GM21390 (cell line): Measurements from ENCODE around the gene AKR1C8.
"Not testable (repeated sequence)": the region's sequence is repeated elsewhere in the genome, so short reads cannot be mapped to it uniquely, and the experiment has no call there.

Experiments
- ATAC-seq: cut with Tn5 transposase; IDR thresholded peaks from one replicate; pipeline ENCODE4 v1.9.1; 2021; ENCODE audit not compliant: unreplicated experiment

AKR1C8 gene

GRCh38 chr10:5168897-5169420 is 16.0 kb downstream of the AKR1C8 start:
- no peak for ATAC-seq

GRCh38 chr10:5165738-5166137 is 19.2 kb downstream of the AKR1C8 start:
- ATAC-seq: no peak

- no peak for ATAC-seq
Observed at GRCh38 chr10:5163487-5163886, 21.5 kb downstream of the AKR1C8 start.

GRCh38 chr10:5159126-5159525 is 25.8 kb downstream of the AKR1C8 start:
- ATAC-seq: no peak

- ATAC-seq: no peak
Observed at GRCh38 chr10:5157501-5157900, 27.4 kb downstream of the AKR1C8 start.

- no peak for ATAC-seq
Observed at GRCh38 chr10:5155951-5156350, 29.0 kb downstream of the AKR1C8 start.

- no peak for ATAC-seq
Observed at GRCh38 chr10:5151076-5151475, 33.9 kb downstream of the AKR1C8 start.

- ATAC-seq: no peak
Observed at GRCh38 chr10:5148678-5149032, 36.3 kb downstream of the AKR1C8 start.

- no peak for ATAC-seq
Observed at GRCh38 chr10:5147981-5148677, 36.8 kb downstream of the AKR1C8 start.

- ATAC-seq: no peak
Observed at GRCh38 chr10:5147255-5147980, 37.5 kb downstream of the AKR1C8 start.

- ATAC-seq: no peak
Observed at GRCh38 chr10:5146920-5147254, 38.1 kb downstream of the AKR1C8 start.

GRCh38 chr10:5143137-5143536 is 41.8 kb downstream of the AKR1C8 start:
- no peak for ATAC-seq

GRCh38 chr10:5142199-5142598 is 42.8 kb downstream of the AKR1C8 start:
- ATAC-seq: no peak

GRCh38 chr10:5137699-5138098 is 47.3 kb downstream of the AKR1C8 start:
- not testable (repeated sequence) for ATAC-seq

- no peak for ATAC-seq
Observed at GRCh38 chr10:5136468-5137087, 48.4 kb downstream of the AKR1C8 start.

- ATAC-seq: no peak
Observed at GRCh38 chr10:5135581-5135980, 49.4 kb downstream of the AKR1C8 start.

- no peak for ATAC-seq
Observed at GRCh38 chr10:5125315-5126044, 59.5 kb downstream of the AKR1C8 start.

- ATAC-seq: no peak
Observed at GRCh38 chr10:5123886-5124285, 61.1 kb downstream of the AKR1C8 start.

- not testable (repeated sequence) for ATAC-seq
Observed at GRCh38 chr10:5119997-5120396, 65.0 kb downstream of the AKR1C8 start.

- no peak for ATAC-seq
Observed at GRCh38 chr10:5117026-5117425, 67.9 kb downstream of the AKR1C8 start.

GRCh38 chr10:5116621-5117020 is 68.3 kb downstream of the AKR1C8 start:
- no peak for ATAC-seq
